ENCODE results near the gene PNMA3. TPM values are rescaled to one million over a fixed set of nuclear protein-coding genes. Genes with fewer than 3 reads are reported as not detected.

Gene PNMA3
- total and polyA plus RNA-seq, 2 experiments from 2014 or later, result not detected

- no peaks in the 10 kb centered on the region for H3K27me3 ChIP-seq (replicated peaks; ENCODE audit: insufficient read depth)
- H3K27ac ChIP-seq, result no peak overlapping the region
- in situ Hi-C loops (cut with MboI), result loop anchor here (25.0 kb wide), 1 partner anchor 388 kb away; the partner anchor contains the start of gene TREX2
- H3K4me2 ChIP-seq (ENCODE audit: unreplicated experiment), result no peak overlapping the region
- no peaks in the 10 kb centered on the region for H3F3A ChIP-seq (ENCODE audit: insufficient read depth)
- TF ChIP-seq EZH2 (IDR thresholded peaks at IDR 0.05; ENCODE audit: insufficient read depth, poor library complexity, severe bottlenecking), result no peak
- TF ChIP-seq EZH2phosphoT487 (IDR thresholded peaks at IDR 0.05; ENCODE audit: insufficient read depth, low read depth), result no peak
- H3K9me2 ChIP-seq (ENCODE audit: insufficient read depth), result no peaks in the 10 kb centered on the region
- no peaks in the 10 kb centered on the region for H3K9me3 ChIP-seq (ENCODE audit: low read depth)
- no peaks in the 10 kb centered on the region for H3K36me3 ChIP-seq (ENCODE audit: low read depth)
- H3K4me1 ChIP-seq (ENCODE audit: insufficient read depth), result no peaks in the 10 kb centered on the region
- H3K79me2 ChIP-seq (ENCODE audit: insufficient read depth), result no peaks in the 10 kb centered on the region
- no peaks in the 10 kb centered on the region for H4K20me1 ChIP-seq (ENCODE audit: insufficient read depth)
- no peak for DNase-seq
- H3K4me3 ChIP-seq, result no peak overlapping the region
- no peak overlapping the region for H3K9ac ChIP-seq
- 33 to 35% methylated on average over 1 to 2 of the region's 2 CpGs for WGBS, 2 experiments (ENCODE audit: low coverage in 1 of 2, low lambda C conversion rate in 2 of 2, missing lambda C conversion rate in 2 of 2)
- H2AFZ ChIP-seq, result no peak overlapping the region
Observed at GRCh38 chrX:153049093-153049492, 7.2 kb upstream of the PNMA3 start.

- H4K20me1 ChIP-seq (ENCODE audit: insufficient read depth), result no peaks in the 10 kb centered on the region
- no peaks in the 10 kb centered on the region for H3K4me1 ChIP-seq (ENCODE audit: insufficient read depth)
- H3K4me2 ChIP-seq (ENCODE audit: unreplicated experiment), result no peak overlapping the region
- no peak overlapping the region for H3K9ac ChIP-seq
- H3K9me2 ChIP-seq (ENCODE audit: insufficient read depth), result no peaks in the 10 kb centered on the region
- H3K27me3 ChIP-seq (replicated peaks; ENCODE audit: insufficient read depth), result no peaks in the 10 kb centered on the region
- no peak overlapping the region for H3K27ac ChIP-seq
- no peaks in the 10 kb centered on the region for H3K9me3 ChIP-seq (ENCODE audit: low read depth)
- no peak overlapping the region for H2AFZ ChIP-seq
- H3F3A ChIP-seq (ENCODE audit: insufficient read depth), result no peaks in the 10 kb centered on the region
- H3K4me3 ChIP-seq, result no peak overlapping the region
- in situ Hi-C loops (cut with MboI), result no loop called here
- 65 to 85% methylated on average over 1 of the region's 1 CpG for WGBS, 2 experiments (ENCODE audit: low coverage in 1 of 2, low lambda C conversion rate in 2 of 2, missing lambda C conversion rate in 2 of 2)
- DNase-seq, result no peak
- no peaks in the 10 kb centered on the region for H3K36me3 ChIP-seq (ENCODE audit: low read depth)
- no peak for TF ChIP-seq EZH2phosphoT487 (IDR thresholded peaks at IDR 0.05; ENCODE audit: insufficient read depth, low read depth)
- no peak for TF ChIP-seq EZH2 (IDR thresholded peaks at IDR 0.05; ENCODE audit: insufficient read depth, poor library complexity, severe bottlenecking)
- no peaks in the 10 kb centered on the region for H3K79me2 ChIP-seq (ENCODE audit: insufficient read depth)
Observed at GRCh38 chrX:153052534-153052933, 3.7 kb upstream of the PNMA3 start.

GRCh38 chrX:153057281-153057680, 1.0 kb downstream of the PNMA3 start:
- Histone ChIP-seq H4K20me1 (ENCODE audit: insufficient read depth) (no peaks in the 10 kb centered on the region), H3K27me3 (replicated peaks; ENCODE audit: insufficient read depth) (no peaks in the 10 kb centered on the region), H3K4me3 (no peak overlapping the region), H3K36me3 (ENCODE audit: low read depth) (no peaks in the 10 kb centered on the region), H3K9me3 (ENCODE audit: low read depth) (no peaks in the 10 kb centered on the region), H3F3A (ENCODE audit: insufficient read depth) (no peaks in the 10 kb centered on the region), H3K79me2 (ENCODE audit: insufficient read depth) (no peaks in the 10 kb centered on the region), H2AFZ (no peak overlapping the region), H3K9me2 (ENCODE audit: insufficient read depth) (no peaks in the 10 kb centered on the region), H3K4me1 (ENCODE audit: insufficient read depth) (peaks cover 8% of the 10 kb centered on the region), H3K9ac (no peak overlapping the region), H3K4me2 (ENCODE audit: unreplicated experiment) (no peak overlapping the region), H3K27ac (no peak overlapping the region)
- in situ Hi-C loops (cut with MboI), result no loop called here
- 18 to 20% methylated on average over 11 of the region's 11 CpGs for WGBS, 2 experiments (ENCODE audit: low coverage in 1 of 2, low lambda C conversion rate in 2 of 2, missing lambda C conversion rate in 2 of 2)
- no peak for DNase-seq
- TF ChIP-seq EZH2phosphoT487 (IDR thresholded peaks at IDR 0.05; ENCODE audit: insufficient read depth, low read depth), result no peak
- no peak for TF ChIP-seq EZH2 (IDR thresholded peaks at IDR 0.05; ENCODE audit: insufficient read depth, poor library complexity, severe bottlenecking)

GRCh38 chrX:153059191-153060094, 3.2 kb downstream of the PNMA3 start:
- Histone ChIP-seq H3K4me3 (no peak overlapping the region), H3K79me2 (ENCODE audit: insufficient read depth) (no peaks in the 10 kb centered on the region), H2AFZ (no peak overlapping the region), H3K27me3 (replicated peaks; ENCODE audit: insufficient read depth) (no peaks in the 10 kb centered on the region), H3K27ac (no peak overlapping the region), H3K36me3 (ENCODE audit: low read depth) (no peaks in the 10 kb centered on the region), H3K4me1 (ENCODE audit: insufficient read depth) (peaks cover 8% of the 10 kb centered on the region), H3K9me3 (ENCODE audit: low read depth) (no peaks in the 10 kb centered on the region), H4K20me1 (ENCODE audit: insufficient read depth) (no peaks in the 10 kb centered on the region), H3K4me2 (ENCODE audit: unreplicated experiment) (no peak overlapping the region), H3F3A (ENCODE audit: insufficient read depth) (no peaks in the 10 kb centered on the region), H3K9ac (no peak overlapping the region), H3K9me2 (ENCODE audit: insufficient read depth) (no peaks in the 10 kb centered on the region)
- in situ Hi-C loops (cut with MboI), result no loop called here
- TF ChIP-seq EZH2 (IDR thresholded peaks at IDR 0.05; ENCODE audit: insufficient read depth, poor library complexity, severe bottlenecking) (no peak), EZH2phosphoT487 (IDR thresholded peaks at IDR 0.05; ENCODE audit: insufficient read depth, low read depth) (no peak)
- WGBS, 2 experiments (ENCODE audit: low coverage in 1 of 2, low lambda C conversion rate in 2 of 2, missing lambda C conversion rate in 2 of 2), result 90 to 91% methylated on average over 7 of the region's 18 CpGs
- no peak for DNase-seq

Data from GM23248 (cell line).